Ovary (tissue), 3 donors: ENCODE data around the gene PRICKLE2.

Source experiments
- EP300 ChIP-seq: sonication (generic); formaldehyde crosslinking; IDR thresholded peaks from one replicate; pipeline ENCODE4 v1.6.1; 2017; ENCODE audit warnings: antibody characterized with exemption
- POLR2A ChIP-seq: fragments of 450-650 bp; IDR thresholded peaks from one replicate; pipeline ENCODE4 v1.6.1; 2017; ENCODE audit warnings: antibody characterized with exemption, mild to moderate bottlenecking, moderate library complexity
- TF ChIP-seq, protein P1 (sequence below), 3 donors: fragments of 450-650 bp in 2 of 3; fragments of 200-600 bp in 1 of 3; IDR thresholded peaks; one replicate each; pipeline versions ENCODE4 v1.5.1 to v1.8.0; 2016 to 2022; ENCODE audit warnings: antibody characterized with exemption in 3 of 3, mild to moderate bottlenecking in 1 of 3
- donor health status: DM: no; HTN: no; CAD: no.

DNA sequence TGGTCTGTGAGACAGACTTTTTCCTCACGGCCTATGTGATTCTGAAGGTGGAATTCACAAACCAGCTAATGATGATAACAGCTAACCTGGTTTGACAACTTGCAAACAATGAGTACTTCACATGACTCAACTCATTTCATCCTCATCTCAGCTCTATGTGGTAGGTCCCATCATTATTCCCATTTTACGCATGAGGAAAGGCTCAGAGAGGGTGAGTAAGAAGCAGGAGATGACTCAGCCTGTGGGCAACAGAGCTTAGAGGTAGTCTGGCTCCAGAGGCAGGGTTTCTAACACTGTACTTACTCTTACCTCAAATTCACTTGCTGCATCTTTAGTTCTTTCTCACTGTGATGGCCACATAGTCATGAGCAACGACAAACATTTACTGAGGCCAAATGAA lies 176.1 kb downstream of the PRICKLE2 start:
- TF ChIP-seq, protein P1, sequence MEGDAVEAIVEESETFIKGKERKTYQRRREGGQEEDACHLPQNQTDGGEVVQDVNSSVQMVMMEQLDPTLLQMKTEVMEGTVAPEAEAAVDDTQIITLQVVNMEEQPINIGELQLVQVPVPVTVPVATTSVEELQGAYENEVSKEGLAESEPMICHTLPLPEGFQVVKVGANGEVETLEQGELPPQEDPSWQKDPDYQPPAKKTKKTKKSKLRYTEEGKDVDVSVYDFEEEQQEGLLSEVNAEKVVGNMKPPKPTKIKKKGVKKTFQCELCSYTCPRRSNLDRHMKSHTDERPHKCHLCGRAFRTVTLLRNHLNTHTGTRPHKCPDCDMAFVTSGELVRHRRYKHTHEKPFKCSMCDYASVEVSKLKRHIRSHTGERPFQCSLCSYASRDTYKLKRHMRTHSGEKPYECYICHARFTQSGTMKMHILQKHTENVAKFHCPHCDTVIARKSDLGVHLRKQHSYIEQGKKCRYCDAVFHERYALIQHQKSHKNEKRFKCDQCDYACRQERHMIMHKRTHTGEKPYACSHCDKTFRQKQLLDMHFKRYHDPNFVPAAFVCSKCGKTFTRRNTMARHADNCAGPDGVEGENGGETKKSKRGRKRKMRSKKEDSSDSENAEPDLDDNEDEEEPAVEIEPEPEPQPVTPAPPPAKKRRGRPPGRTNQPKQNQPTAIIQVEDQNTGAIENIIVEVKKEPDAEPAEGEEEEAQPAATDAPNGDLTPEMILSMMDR (IDR thresholded peaks at IDR 0.05), result no peak
- no peak for TF ChIP-seq POLR2A
- no peak for TF ChIP-seq EP300
